Cortex of kidney (tissue), 1 donor: ENCODE measurements around the gene SAMD4A.
"Not testable (repeated sequence)": the region's sequence is repeated elsewhere in the genome, so short reads cannot be mapped to it uniquely, and the experiment has no call there.

Experiments
- DNase-seq: peaks from one replicate; lab custom pipeline; 2025; lab: John Stamatoyannopoulos, UW

The SAMD4A gene

DNA sequence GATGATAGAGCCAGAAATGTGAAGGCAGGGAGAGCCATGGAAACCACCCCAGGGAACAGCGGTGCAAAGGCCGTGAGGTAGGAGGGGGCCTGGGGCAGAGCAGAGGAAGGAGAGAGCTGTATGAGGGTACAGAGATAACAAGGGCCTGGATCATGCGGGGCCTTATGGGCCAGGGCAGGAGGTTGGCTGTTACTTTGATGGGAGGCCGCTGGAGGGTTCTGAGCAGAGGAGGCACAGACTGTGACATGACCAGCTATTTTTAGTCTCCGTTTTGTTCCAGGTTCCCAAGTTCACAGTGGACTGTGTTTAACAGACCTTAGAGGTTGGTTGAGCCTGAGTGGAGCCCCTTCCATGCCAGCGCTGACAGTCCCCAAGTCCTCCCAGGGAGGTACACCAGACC lies 217.1 kb downstream of the SAMD4A start:
- DNase-seq, result no peak

DNA sequence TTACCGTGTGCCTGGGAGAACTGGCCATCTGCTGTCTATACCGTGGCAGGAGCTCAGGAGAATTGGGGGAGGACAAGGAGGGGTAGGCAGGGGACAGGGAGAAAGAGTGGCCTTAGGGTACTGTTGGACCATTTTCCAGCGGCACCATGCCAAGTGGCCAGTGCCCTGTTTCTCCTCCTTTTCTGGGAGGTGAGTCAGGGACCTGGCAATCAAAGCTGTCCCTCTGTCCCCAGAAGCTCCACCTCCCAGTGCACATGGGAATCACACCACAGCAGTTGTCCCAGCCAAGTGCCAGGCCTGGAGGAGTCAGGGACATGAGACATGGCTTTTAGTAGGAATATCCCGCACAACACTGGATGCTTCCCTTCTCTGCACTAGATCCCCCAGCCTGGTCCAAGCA lies 217.7 kb downstream of the SAMD4A start:
- DNase-seq, result no peak

DNA sequence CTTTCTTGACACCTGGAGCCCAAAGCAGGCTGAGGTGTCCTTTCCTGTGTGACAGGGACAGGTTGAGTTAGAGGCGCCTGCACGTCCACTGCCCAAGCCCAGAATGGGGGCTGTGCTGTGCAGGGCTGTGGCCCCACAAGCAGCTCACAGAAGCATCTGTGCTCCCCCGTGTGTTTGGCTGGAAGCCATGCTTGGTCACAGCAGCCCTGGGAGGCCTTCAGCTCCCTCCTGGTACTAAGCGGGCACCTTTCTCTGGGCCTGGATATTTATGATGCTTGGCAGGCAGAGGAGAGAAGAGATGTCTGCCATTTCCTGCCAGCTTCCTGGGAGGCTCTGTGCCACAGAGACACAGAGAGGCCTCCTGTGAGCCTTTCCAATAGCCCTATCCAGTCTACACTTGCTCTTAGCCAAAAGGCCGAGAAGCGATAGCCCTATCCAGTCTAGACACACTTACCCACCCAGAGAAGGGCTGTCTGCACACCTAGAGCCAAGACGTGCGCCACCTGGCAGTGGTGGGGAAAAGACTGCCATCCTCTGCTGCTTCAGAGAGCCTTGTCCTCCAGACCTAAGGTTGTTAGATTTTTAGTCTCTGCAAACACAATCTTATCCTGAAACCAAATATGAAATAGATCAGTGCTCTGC lies 218.3 kb downstream of the SAMD4A start:
- DNase-seq, result no peak

DNA sequence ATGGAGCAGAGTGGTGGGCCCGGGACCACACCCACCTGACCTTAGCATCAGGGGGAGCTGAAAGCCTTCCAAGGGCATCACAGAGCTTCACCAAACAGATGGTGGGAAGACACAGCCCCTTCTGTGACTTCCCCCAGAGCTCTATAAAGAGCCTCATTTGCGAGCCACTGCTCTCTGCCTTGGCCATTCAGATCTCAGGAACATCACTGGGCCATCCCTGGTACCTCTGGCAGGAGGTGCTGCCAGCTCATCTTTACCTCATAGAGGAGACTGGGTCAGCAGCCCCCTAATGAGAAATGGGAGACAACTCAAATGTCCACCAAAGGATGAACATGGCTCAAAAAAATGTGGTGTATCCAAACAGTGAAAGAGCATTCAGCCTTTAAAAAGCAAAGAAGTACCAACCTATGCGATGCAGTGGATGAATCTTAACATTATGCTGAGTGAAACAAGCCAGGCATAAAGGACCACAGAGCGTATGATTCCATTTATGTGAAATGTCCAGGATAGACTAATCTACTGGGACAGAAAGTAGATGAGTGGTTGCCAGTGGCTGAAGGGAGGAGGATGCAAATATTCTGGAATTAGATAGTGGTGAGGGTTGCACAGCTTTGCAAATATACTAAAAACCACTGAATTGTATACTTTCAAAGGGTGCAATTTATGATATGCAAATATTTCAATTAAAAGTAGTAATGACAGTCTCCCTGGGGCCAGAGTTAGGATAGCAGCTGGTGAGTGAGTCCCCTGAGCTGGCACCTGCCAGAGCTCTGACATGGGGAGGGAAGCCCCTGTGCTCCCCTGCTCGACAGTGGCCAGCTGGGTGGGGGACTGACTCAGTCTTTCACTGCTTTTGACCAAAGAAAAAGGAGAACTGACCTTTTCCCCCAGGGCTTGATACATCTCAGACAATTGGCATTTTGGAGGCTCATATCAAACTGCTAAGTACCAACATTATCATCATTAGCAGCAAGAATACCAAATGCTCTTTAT lies 219.1 kb downstream of the SAMD4A start:
- DNase-seq, result no peak

DNA sequence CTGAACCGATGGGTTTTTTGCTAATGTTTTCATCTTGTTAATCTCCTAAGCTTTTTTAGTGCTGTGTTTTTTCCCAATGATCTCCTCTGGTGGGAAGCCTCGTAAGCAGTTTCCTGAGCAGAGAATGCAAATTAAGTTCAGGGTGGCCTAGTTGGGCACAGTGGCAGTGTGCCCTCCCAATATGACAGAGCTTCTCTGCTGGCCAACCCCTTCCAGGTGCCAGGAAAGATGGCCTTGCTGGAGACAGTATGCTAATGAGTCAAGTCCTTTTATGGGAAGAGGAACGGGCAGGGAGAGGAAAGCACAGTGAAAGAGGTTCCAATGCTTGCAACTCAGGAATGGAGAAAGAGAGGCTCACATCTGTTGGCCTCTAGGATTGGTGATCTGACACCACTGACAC lies 219.9 kb downstream of the SAMD4A start:
- DNase-seq, result no peak

DNA sequence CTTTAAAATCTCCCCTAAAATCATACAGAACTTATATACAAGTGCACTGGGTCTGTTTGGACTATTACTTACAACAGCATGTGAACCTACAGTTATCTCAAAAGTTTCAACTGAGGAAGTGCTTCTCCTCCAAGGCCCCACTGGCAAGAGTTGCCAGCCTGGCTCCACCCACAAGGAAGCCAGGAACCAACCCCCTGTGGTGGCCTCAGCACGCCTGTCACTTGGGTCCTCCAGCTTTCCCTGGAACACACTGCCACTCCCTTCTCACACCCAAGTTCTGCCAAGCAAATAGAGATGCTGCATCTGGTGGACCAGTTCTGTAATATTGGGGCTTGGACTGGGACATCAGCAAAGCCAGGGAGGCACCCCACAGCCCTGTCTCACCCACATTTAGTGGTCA lies 220.3 kb downstream of the SAMD4A start:
- DNase-seq, result no peak

DNA sequence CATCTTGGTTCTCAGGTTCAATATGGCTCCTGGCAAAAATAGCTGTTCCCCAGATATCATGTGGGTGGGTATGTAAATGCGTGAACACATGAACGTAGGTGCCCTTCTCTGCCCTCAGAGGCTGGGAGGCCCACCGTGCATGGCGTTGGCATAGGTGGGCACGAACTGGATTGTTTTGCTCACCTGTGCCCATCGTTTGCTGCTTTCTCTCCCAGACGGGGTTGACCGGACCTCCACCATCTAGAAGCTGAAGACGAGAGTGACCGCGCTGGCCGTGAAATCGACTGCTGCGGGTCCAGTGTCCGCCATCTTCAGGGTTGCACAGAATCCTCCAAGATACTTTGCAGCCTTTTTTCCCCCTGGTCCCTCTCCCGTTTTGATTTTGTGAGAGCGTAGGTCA lies 221.8 kb downstream of the SAMD4A start:
- no peak for DNase-seq

DNA sequence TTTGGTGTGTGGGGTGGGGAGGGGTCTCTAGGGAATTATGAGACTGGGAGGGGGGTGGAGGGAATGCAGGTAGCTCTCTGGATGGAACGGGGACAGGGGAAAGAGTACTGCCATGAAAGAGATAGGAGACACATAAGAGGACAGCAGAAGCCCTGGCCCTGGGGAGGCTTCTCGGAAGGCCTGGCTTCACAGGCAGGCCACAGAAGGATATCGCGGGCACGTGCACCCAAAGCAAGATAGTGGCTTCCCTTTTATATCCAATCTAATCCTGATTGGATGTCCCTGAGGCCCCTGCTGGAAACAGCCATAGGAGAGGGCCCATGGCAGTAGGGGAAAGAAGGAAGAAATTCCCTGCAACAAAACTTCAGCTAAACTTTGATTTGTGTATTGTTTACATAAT lies 222.2 kb downstream of the SAMD4A start:
- no peak for DNase-seq

DNA sequence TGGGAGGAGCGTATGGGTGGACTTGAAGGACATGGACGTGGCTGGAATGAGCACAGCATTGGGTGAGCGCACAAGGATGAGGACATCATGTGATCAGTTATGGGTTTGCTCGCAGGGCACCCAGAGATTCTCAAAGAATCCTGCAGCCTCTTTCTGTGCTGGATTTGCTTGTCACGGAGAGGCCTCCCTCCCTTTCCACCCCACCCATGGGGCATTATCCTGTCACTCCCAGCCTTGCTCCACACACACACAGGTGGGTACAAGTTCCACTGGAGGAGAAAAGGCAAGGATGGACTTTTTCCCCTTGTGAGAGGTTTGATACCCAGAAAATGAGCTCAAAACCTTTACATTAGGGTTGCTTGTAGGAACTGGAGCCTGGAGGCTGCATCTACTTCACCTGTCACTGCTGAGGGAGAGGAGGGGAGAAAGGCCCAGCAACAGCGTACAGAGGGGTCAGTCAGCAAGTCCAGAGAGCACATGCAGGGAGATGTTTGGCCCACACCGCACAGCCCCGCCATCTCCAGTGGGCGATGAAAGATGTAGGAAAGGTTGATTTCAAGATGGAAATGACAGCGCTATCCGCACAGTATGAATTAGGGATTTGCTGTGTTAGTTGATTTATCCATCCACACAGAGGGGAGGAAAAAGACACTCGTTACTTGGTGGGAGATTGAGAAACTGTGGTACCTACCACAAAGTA lies 223.0 kb downstream of the SAMD4A start:
- DNase-seq, result no peak

DNA sequence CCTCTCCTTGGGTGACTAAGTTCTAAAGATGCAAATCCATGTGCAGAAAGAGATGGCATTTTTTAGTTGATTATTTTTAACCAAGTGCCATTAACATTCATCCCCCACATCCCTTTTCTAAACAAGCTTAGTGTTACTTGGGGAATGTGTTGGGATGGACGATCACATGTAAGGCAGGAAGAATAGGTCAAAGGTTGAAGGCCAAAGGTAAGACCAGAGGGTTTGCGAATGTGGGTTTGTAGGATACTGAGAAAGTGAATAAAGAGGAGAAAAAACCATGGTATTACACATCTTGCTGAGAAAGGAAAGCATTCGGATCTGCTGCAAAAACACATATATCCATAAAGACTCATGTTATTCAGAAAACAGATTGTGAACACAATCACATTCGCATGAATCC lies 224.1 kb downstream of the SAMD4A start:
- DNase-seq, result no peak

DNA sequence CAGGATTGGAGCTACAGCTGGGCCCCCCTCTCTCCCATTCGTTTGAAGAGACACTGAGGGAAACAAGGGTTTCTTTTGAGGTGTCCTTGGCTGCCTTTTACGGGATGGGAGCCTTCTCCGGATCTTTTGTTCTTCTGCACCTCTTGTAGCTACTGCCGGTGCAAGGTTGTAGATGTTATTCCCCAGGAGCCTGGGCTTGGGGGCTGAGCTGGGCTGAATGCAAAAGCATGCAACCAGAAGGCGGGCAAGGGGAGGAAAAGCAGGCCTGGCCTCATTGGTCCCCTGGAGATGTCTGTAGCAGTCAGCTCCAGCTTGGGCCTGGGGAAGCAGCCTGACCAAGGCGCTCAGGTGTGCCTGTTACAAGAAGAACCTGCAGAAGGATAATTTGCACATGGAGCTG lies 225.4 kb downstream of the SAMD4A start:
- DNase-seq, result no peak

DNA sequence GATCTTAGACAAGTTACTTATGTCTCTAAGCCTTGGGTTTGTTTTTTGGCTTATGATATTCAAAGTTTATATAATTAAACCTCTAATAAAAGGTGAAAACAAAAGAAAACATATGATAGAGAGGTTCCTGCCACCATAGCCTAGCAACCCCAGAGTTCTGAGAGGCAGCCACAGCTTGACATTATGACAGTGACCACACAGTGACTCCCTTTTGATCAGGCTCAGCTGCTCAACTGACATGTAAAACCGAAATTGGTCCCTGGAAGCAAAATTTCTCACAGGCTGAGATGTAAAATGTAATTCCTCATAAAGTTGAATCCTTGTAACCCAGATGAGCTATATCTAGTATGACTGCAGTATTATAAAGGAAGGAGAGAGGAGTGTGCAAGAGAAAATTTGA lies 227.2 kb downstream of the SAMD4A start:
- no peak for DNase-seq

DNA sequence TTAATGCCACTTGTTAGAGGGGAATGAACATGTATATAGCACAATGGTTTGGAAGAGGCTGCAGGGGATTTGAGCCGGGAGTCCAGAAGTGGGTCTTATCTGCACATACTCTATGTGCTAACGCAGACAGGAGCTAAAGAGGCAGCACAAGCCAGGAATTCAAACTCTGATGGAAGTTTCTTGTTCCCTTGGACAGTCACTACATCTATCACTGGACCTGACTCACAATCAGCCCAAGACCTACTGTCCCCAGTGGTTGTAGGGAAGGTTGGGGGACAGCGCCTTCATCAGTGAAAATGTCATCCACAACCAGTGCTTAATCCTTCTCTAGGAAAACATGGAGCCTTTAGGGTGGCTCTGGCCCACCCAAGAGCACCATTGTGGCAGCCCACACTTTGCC lies 227.9 kb downstream of the SAMD4A start:
- DNase-seq, result no peak

DNA sequence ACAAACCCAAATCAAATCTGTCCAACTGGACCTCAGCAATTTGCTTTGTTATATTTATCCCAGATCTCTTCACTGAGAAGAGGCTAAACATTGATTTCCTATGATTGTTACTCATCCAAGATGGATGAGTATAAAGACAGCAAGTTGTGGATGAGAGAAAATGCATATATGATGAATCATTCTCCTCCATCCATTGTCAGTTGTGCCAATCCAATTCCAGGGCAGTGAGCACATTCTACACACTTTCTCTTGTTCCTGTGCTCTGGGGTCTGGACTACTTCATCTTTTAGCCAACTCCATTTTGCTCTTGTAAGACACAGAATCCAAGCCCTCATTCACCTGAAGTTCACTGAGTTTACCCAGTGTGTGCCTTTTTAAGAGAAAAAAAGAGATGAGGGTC lies 230.0 kb downstream of the SAMD4A start:
- no peak for DNase-seq

DNA sequence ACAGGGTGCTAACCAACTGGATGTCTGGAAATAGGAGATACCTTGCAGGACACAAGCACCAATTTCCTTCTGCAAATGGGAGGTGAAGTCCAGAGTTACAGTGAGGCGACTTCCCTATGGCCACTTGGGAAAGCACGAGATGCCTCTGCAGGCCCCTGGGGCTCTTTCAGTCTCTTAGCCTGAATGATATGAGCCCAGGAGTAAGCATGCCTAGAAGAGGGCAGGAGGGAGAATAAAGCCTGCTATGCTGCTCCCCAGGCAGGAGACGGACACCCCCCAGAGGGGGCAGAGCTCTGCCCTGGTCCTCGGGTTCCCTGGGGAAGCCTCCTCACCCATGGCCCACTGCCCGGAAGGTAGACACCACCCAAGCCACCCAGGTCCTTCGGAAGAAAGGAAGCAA lies 230.6 kb downstream of the SAMD4A start:
- no peak for DNase-seq

DNA sequence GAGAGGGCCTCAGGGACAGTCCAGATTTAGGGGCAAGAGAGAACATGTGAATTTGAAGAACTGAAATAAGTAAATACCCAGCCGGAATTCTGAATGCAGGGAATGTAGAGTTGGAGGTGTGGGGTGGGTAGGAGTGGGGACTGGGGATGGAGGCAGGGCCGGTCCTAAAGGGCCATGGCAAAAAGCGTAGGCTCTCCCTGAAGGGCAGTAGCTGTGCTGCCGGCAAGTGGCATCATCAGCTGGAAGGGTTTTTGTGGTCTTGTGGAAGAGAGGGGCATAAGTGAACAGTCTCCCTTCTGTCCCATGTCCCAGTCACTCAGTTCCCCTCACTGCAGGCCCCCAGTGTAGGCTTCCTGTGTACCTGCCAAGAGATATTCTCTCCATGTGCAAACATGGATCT lies 231.1 kb downstream of the SAMD4A start:
- DNase-seq, result no peak

DNA sequence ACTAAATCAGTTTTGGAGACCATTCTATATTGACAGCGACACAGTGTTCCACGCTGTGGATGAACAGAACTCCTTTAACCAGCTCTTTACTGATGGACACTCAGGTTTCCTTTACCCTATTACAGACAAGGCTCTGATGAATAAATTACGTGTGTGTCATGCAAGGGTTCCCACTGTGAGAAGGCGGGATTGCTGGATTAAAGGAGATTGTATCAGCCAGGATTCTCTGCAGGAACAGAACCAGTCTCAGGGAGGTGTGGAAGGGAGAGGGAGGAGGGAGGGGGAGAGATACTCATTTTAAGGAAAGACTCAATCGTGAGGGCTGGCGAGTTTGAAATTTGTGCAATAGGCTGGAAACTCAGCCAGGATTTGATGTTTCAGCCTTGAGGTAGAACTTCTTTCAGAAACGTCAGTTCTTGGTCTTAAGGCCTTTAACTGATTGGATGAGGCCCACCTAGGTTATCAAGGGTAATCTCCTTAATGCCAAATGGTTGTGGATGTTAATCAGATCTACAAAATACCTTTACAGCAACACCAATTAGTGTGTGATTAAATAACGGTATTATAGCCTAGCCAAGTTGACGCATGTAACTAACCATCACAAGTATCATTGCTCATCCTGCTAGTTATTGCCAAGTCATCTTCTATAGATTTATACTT lies 231.7 kb downstream of the SAMD4A start:
- DNase-seq, result no peak

DNA sequence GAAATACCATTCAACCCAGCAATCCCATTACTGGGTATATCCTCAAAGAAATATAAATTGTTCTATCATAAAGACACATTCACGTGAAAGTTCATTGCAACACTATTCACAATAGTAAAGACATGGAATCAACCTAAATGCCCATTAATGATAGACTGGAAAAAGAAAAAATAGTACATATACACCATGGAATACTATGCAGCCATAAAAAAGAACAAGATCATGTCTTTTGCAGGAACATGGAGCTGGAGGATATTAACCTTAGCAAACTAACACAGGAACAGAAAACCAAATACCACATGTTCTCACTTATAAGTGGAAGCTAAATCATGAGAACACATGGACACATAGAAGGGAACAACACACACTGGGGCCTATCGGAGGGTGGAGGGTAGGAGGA lies 234.6 kb downstream of the SAMD4A start:
- not testable (repeated sequence) for DNase-seq

DNA sequence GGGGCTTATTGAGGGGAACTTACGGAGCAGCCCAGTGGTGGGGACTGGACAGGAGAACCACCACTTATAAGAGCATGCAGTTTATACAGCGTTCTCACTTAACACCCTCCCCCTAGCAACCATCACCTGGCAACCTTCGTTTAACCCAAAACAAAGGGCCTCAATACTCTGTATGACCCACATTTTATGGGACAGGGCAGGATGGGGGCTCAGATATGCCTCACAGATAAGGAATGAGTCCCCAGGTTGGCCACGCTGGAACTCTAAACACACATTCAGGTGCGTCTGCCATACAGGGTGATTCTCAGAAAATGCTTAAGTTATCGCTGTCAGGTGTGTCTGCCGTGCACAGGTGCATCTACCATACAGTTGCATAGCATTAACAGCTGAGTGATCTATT lies 236.5 kb downstream of the SAMD4A start:
- DNase-seq, result no peak

DNA sequence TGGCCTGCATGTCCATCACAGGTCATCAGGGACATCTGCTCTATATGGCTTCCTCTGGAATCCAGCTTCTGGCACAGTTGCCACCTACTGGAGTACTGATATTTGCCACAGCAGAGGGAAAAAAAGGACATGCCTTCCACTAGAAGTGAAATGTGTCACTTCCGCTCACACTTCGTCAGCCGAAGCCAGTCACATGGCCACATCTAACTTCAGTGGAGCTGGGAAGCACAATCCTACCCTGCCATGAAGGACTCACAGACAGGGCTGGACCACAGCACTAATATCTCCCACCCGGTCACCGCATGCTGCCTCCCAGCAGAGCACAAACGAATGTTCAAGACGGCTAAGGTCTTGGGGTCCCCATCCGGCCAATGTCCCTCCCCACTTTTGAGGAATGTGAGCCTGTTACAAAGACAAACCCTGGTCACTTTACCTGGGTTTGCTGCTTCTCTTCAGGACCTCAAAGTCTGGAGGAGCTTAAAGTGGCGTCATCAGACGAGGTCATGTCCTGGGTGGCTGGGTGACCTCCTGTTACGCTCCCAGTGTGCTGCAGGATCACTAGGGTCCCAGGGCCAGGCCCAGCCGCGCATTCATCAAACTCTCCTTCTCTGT lies 237.1 kb downstream of the SAMD4A start:
- no peak for DNase-seq

DNA sequence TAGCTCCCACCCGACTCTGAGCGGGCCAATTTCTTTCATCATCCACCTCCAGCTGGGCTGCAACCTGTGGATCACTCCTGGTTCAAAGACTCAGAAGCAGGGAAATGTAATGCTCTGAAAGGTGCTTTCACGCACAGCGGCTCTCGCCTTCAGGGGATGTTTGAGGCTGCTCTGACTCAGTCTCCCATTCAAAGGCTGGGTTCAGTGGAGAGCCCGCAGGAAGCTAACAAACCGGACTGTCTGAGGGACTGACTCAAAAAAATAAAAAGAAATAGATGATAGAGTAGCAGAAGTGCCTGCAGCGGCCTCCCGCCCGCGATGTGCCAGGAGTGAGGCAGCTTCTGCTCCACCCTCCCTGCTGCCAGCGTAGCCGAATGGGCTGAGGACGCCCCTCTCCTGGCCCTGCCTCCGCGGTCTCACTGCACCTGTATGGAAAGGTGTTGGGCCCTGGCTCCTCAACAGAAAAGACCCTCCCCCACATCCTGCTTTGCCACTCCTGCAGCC lies 237.7 kb downstream of the SAMD4A start:
- no peak for DNase-seq

DNA sequence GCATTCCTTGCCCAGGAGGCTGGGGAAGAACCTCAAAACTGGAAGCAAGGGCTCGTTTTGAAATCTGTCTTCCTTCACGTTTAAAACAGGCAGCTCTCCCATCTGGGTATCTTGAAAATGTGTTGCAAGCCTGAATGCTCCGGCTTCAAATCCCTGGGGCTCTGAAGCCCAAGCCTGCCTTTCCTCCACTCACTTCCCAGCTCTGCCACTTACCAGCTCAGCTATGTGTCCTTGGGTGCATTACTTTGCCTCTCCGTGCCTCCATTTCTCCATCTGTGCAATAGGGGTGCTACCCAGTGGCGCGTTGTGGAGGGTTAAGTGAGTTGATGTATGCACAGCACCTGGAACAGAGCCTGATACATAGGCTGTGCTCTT lies 238.1 kb downstream of the SAMD4A start:
- DNase-seq, result no peak
